ENCODE data around the gene CHCHD1.

The CHCHD1 gene

GRCh38 chr10:73809061-73809818 is 27.4 kb downstream of the CHCHD1 start:
- no peaks in the 10 kb centered on the region for H3K9me3 ChIP-seq (ENCODE audit: control insufficient read depth, low read length)
- peaks cover 13% of the 10 kb centered on the region for H3K4me1 ChIP-seq (ENCODE audit: control insufficient read depth, insufficient read depth, low read length, poor library complexity, severe bottlenecking)
- no peak for DNase-seq
- H3K36me3 ChIP-seq (ENCODE audit: control insufficient read depth, insufficient read depth, low read length), result peaks cover 44% of the 10 kb centered on the region
- H3K27ac ChIP-seq (ENCODE audit: insufficient read depth, low read length, poor library complexity, severe bottlenecking), result peak overlapping the region; percentile 7
- no peaks in the 10 kb centered on the region for H3K27me3 ChIP-seq (replicated peaks; ENCODE audit: control insufficient read depth, insufficient read depth, low read length, poor library complexity, severe bottlenecking)
- no peak overlapping the region for H3K4me3 ChIP-seq (ENCODE audit: insufficient read depth, low read depth, low read length, poor library complexity, severe bottlenecking)

GRCh38 chr10:73810358-73810734 is 28.5 kb downstream of the CHCHD1 start:
- peak overlapping the region; percentile 93 for H3K27ac ChIP-seq (ENCODE audit: insufficient read depth, low read length, poor library complexity, severe bottlenecking)
- H3K4me1 ChIP-seq (ENCODE audit: control insufficient read depth, insufficient read depth, low read length, poor library complexity, severe bottlenecking), result peaks cover 13% of the 10 kb centered on the region
- H3K4me3 ChIP-seq (ENCODE audit: insufficient read depth, low read depth, low read length, poor library complexity, severe bottlenecking), result peak overlapping the region; percentile 89
- H3K36me3 ChIP-seq (ENCODE audit: control insufficient read depth, insufficient read depth, low read length), result peaks cover 50% of the 10 kb centered on the region
- H3K9me3 ChIP-seq (ENCODE audit: control insufficient read depth, low read length), result no peaks in the 10 kb centered on the region
- DNase-seq, result no peak
- H3K27me3 ChIP-seq (replicated peaks; ENCODE audit: control insufficient read depth, insufficient read depth, low read length, poor library complexity, severe bottlenecking), result no peaks in the 10 kb centered on the region

GRCh38 chr10:73810735-73811465 is 29.1 kb downstream of the CHCHD1 start:
- Histone ChIP-seq H3K36me3 (ENCODE audit: control insufficient read depth, insufficient read depth, low read length) (peaks cover 50% of the 10 kb centered on the region), H3K9me3 (ENCODE audit: control insufficient read depth, low read length) (no peaks in the 10 kb centered on the region), H3K27me3 (replicated peaks; ENCODE audit: control insufficient read depth, insufficient read depth, low read length, poor library complexity, severe bottlenecking) (no peaks in the 10 kb centered on the region), H3K4me3 (ENCODE audit: insufficient read depth, low read depth, low read length, poor library complexity, severe bottlenecking) (peak overlapping the region; percentile 89), H3K4me1 (ENCODE audit: control insufficient read depth, insufficient read depth, low read length, poor library complexity, severe bottlenecking) (peaks cover 13% of the 10 kb centered on the region), H3K27ac (ENCODE audit: insufficient read depth, low read length, poor library complexity, severe bottlenecking) (peak overlapping the region; percentile 93)
- peak; percentile 44 to 52 (median 50) for DNase-seq

- Histone ChIP-seq H3K9me3 (ENCODE audit: control insufficient read depth, low read length) (no peaks in the 10 kb centered on the region), H3K36me3 (ENCODE audit: control insufficient read depth, insufficient read depth, low read length) (peaks cover 42% of the 10 kb centered on the region), H3K4me3 (ENCODE audit: insufficient read depth, low read depth, low read length, poor library complexity, severe bottlenecking) (no peak overlapping the region)
Measured at GRCh38 chr10:73812657-73813056, 30.8 kb downstream of the CHCHD1 start.

GRCh38 chr10:73813333-73813732 is 31.5 kb downstream of the CHCHD1 start:
- no peaks in the 10 kb centered on the region for H3K9me3 ChIP-seq (ENCODE audit: control insufficient read depth, low read length)
- H3K27me3 ChIP-seq (replicated peaks; ENCODE audit: control insufficient read depth, insufficient read depth, low read length, poor library complexity, severe bottlenecking), result no peaks in the 10 kb centered on the region
- peaks cover 42% of the 10 kb centered on the region for H3K36me3 ChIP-seq (ENCODE audit: control insufficient read depth, insufficient read depth, low read length)
- no peak for DNase-seq
- H3K27ac ChIP-seq (ENCODE audit: insufficient read depth, low read length, poor library complexity, severe bottlenecking), result no peak overlapping the region
- H3K4me3 ChIP-seq (ENCODE audit: insufficient read depth, low read depth, low read length, poor library complexity, severe bottlenecking), result no peak overlapping the region
- H3K4me1 ChIP-seq (ENCODE audit: control insufficient read depth, insufficient read depth, low read length, poor library complexity, severe bottlenecking), result peaks cover 13% of the 10 kb centered on the region

More at GRCh38 chr10:73812657-73813056, 30.8 kb downstream of the CHCHD1 start:
- DNase-seq, result no peak
- Histone ChIP-seq H3K27me3 (replicated peaks; ENCODE audit: control insufficient read depth, insufficient read depth, low read length, poor library complexity, severe bottlenecking) (no peaks in the 10 kb centered on the region), H3K4me1 (ENCODE audit: control insufficient read depth, insufficient read depth, low read length, poor library complexity, severe bottlenecking) (peaks cover 13% of the 10 kb centered on the region), H3K27ac (ENCODE audit: insufficient read depth, low read length, poor library complexity, severe bottlenecking) (no peak overlapping the region)

GRCh38 chr10:73814276-73814895 is 32.5 kb downstream of the CHCHD1 start:
- no peaks in the 10 kb centered on the region for H3K27me3 ChIP-seq (replicated peaks; ENCODE audit: control insufficient read depth, insufficient read depth, low read length, poor library complexity, severe bottlenecking)
- H3K27ac ChIP-seq (ENCODE audit: insufficient read depth, low read length, poor library complexity, severe bottlenecking), result no peak overlapping the region
- H3K4me1 ChIP-seq (ENCODE audit: control insufficient read depth, insufficient read depth, low read length, poor library complexity, severe bottlenecking), result peaks cover 13% of the 10 kb centered on the region
- no peaks in the 10 kb centered on the region for H3K9me3 ChIP-seq (ENCODE audit: control insufficient read depth, low read length)
- H3K36me3 ChIP-seq (ENCODE audit: control insufficient read depth, insufficient read depth, low read length), result peaks cover 50% of the 10 kb centered on the region
- DNase-seq, result no peak
- H3K4me3 ChIP-seq (ENCODE audit: insufficient read depth, low read depth, low read length, poor library complexity, severe bottlenecking), result no peak overlapping the region

GRCh38 chr10:73814896-73815718 is 33.3 kb downstream of the CHCHD1 start:
- DNase-seq, result no peak
- Histone ChIP-seq H3K9me3 (ENCODE audit: control insufficient read depth, low read length) (no peaks in the 10 kb centered on the region), H3K4me3 (ENCODE audit: insufficient read depth, low read depth, low read length, poor library complexity, severe bottlenecking) (no peak overlapping the region), H3K27me3 (replicated peaks; ENCODE audit: control insufficient read depth, insufficient read depth, low read length, poor library complexity, severe bottlenecking) (no peaks in the 10 kb centered on the region), H3K27ac (ENCODE audit: insufficient read depth, low read length, poor library complexity, severe bottlenecking) (no peak overlapping the region), H3K36me3 (ENCODE audit: control insufficient read depth, insufficient read depth, low read length) (peaks cover 57% of the 10 kb centered on the region), H3K4me1 (ENCODE audit: control insufficient read depth, insufficient read depth, low read length, poor library complexity, severe bottlenecking) (peaks cover 6% of the 10 kb centered on the region)

- DNase-seq, result no peak
- H3K27me3 ChIP-seq (replicated peaks; ENCODE audit: control insufficient read depth, insufficient read depth, low read length, poor library complexity, severe bottlenecking), result no peaks in the 10 kb centered on the region
- no peak overlapping the region for H3K4me3 ChIP-seq (ENCODE audit: insufficient read depth, low read depth, low read length, poor library complexity, severe bottlenecking)
- H3K36me3 ChIP-seq (ENCODE audit: control insufficient read depth, insufficient read depth, low read length), result peaks cover 57% of the 10 kb centered on the region
- peaks cover under 1% of the 10 kb centered on the region for H3K4me1 ChIP-seq (ENCODE audit: control insufficient read depth, insufficient read depth, low read length, poor library complexity, severe bottlenecking)
- no peak overlapping the region for H3K27ac ChIP-seq (ENCODE audit: insufficient read depth, low read length, poor library complexity, severe bottlenecking)
- H3K9me3 ChIP-seq (ENCODE audit: control insufficient read depth, low read length), result no peaks in the 10 kb centered on the region
Measured at GRCh38 chr10:73815719-73816030, 33.8 kb downstream of the CHCHD1 start.

- Histone ChIP-seq H3K9me3 (ENCODE audit: control insufficient read depth, low read length) (no peaks in the 10 kb centered on the region), H3K36me3 (ENCODE audit: control insufficient read depth, insufficient read depth, low read length) (peaks cover 70% of the 10 kb centered on the region), H3K27ac (ENCODE audit: insufficient read depth, low read length, poor library complexity, severe bottlenecking) (no peak overlapping the region), H3K27me3 (replicated peaks; ENCODE audit: control insufficient read depth, insufficient read depth, low read length, poor library complexity, severe bottlenecking) (no peaks in the 10 kb centered on the region), H3K4me3 (ENCODE audit: insufficient read depth, low read depth, low read length, poor library complexity, severe bottlenecking) (no peak overlapping the region), H3K4me1 (ENCODE audit: control insufficient read depth, insufficient read depth, low read length, poor library complexity, severe bottlenecking) (no peaks in the 10 kb centered on the region)
- no peak for DNase-seq
Measured at GRCh38 chr10:73816917-73817729, 35.3 kb downstream of the CHCHD1 start.

All from effector memory CD4-positive, alpha-beta T cell (primary cell).